ENCODE results near the gene SLC23A2. TPM values are rescaled to one million over a fixed set of nuclear protein-coding genes. Genes with fewer than 3 reads are reported as not detected.
"Not testable (repeated sequence)": the region's sequence is repeated elsewhere in the genome, so short reads cannot be mapped to it uniquely, and the experiment has no call there.

The SLC23A2 gene
- total RNA-seq, 4 donors from 2014 or later = 4.6 to 15.2 (median 7.9) TPM

DNA sequence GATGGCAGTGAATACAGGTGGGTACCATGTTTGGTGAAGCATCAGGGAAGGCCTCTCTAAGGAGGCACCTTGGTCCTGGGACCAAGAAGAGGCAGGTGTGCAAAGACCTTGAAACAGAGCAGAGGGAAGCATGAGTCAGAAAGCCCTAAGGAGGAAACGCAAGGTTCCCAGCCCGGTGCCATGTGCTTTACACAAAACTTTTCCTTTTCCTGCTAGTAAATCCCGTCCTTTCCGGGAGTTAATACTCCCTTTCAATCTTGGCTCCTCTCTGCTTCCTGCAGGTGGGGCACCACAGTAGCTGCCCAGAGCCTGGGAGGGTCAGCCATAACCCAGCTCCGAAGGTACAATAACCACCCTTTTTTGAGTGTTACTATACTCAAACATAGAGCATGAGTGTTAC is 19.4 kb upstream of the SLC23A2 start:
- DNase-seq (ENCODE audit: low spot score in 2 of 2) = no peak
- no peak overlapping the region for H3K4me3 ChIP-seq (ENCODE audit: low read depth, poor library complexity, severe bottlenecking)
- intact Hi-C loops (cut with DNase I; ENCODE audit: low total_unique reads) = no loop called here
- TF ChIP-seq POLR2A (IDR thresholded peaks at IDR 0.05) = no peak
- no peak for TF ChIP-seq CTCF (IDR thresholded peaks at IDR 0.05)
- 59 to 64% methylated on average over 5 of the region's 5 CpGs for WGBS, 2 donors

GRCh38 chr20:5013682-5014447 is 12.6 kb upstream of the SLC23A2 start:
- TF ChIP-seq CTCF (IDR thresholded peaks at IDR 0.05) (no peak), POLR2A (IDR thresholded peaks at IDR 0.05) (no peak)
- DNase-seq (ENCODE audit: low spot score in 2 of 2) = no peak
- intact Hi-C loops (cut with DNase I; ENCODE audit: low total_unique reads) = no loop called here
- WGBS, 2 donors = 66 to 74% methylated on average over 8 of the region's 8 CpGs
- H3K4me3 ChIP-seq (ENCODE audit: low read depth, poor library complexity, severe bottlenecking) = no peak overlapping the region

DNA sequence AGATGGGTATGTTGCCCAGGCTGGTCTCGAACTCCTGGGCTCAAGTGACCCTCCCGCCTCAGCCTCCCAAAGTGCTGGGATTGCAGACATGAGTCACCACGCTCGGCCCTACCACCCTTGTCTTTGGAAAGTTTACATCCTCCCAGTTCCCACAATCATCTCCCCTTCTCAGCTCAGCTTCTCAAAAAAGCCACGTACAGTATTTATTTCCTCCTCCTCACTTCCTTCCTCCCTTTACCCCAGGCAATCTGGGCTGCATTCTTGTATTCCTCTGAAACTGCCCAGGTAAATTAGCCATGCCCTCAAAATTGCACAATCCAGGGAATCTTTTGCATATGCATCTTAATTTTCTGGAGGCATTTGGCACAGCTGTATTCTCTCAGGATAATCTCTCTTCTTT is 7.4 kb upstream of the SLC23A2 start:
- 20 to 23% methylated on average over 5 of the region's 5 CpGs for WGBS, 2 donors
- no peak overlapping the region for H3K4me3 ChIP-seq (ENCODE audit: low read depth, poor library complexity, severe bottlenecking)
- TF ChIP-seq CTCF (IDR thresholded peaks at IDR 0.05) = no peak
- TF ChIP-seq POLR2A (IDR thresholded peaks at IDR 0.05) = no peak
- no peak for DNase-seq (ENCODE audit: low spot score in 2 of 2)
- intact Hi-C loops (cut with DNase I; ENCODE audit: low total_unique reads) = no loop called here

GRCh38 chr20:5005326-5005725 is 4.0 kb upstream of the SLC23A2 start:
- no peak overlapping the region for H3K4me3 ChIP-seq (ENCODE audit: low read depth, poor library complexity, severe bottlenecking)
- TF ChIP-seq POLR2A (IDR thresholded peaks at IDR 0.05) (no peak), CTCF (IDR thresholded peaks at IDR 0.05) (no peak)
- WGBS, 2 donors = 62 to 63% methylated on average over 4 of the region's 4 CpGs
- intact Hi-C loops (cut with DNase I; ENCODE audit: low total_unique reads) = no loop called here
- no peak for DNase-seq (ENCODE audit: low spot score in 2 of 2)

GRCh38 chr20:5004825-5005224 is 3.5 kb upstream of the SLC23A2 start:
- H3K4me3 ChIP-seq (ENCODE audit: low read depth, poor library complexity, severe bottlenecking); intact Hi-C loops (cut with DNase I; ENCODE audit: low total_unique reads); DNase-seq (ENCODE audit: low spot score in 2 of 2): not testable (repeated sequence)
- 95 to 96% methylated on average over 8 of the region's 8 CpGs for WGBS, 2 donors

GRCh38 chr20:5003626-5004025 is 2.3 kb upstream of the SLC23A2 start:
- no peak for DNase-seq (ENCODE audit: low spot score in 2 of 2)
- no peak for TF ChIP-seq CTCF (IDR thresholded peaks at IDR 0.05)
- TF ChIP-seq POLR2A (IDR thresholded peaks at IDR 0.05) = no peak
- intact Hi-C loops (cut with DNase I; ENCODE audit: low total_unique reads) = no loop called here
- H3K4me3 ChIP-seq (ENCODE audit: low read depth, poor library complexity, severe bottlenecking) = no peak overlapping the region
- 57 to 59% methylated on average over 3 of the region's 3 CpGs for WGBS, 2 donors
